ENCODE data around the gene ZMAT2.
"Not testable (repeated sequence)": the region's sequence is repeated elsewhere in the genome, so short reads cannot be mapped to it uniquely, and the experiment has no call there.

Gene ZMAT2, protein sequence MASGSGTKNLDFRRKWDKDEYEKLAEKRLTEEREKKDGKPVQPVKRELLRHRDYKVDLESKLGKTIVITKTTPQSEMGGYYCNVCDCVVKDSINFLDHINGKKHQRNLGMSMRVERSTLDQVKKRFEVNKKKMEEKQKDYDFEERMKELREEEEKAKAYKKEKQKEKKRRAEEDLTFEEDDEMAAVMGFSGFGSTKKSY

DNA sequence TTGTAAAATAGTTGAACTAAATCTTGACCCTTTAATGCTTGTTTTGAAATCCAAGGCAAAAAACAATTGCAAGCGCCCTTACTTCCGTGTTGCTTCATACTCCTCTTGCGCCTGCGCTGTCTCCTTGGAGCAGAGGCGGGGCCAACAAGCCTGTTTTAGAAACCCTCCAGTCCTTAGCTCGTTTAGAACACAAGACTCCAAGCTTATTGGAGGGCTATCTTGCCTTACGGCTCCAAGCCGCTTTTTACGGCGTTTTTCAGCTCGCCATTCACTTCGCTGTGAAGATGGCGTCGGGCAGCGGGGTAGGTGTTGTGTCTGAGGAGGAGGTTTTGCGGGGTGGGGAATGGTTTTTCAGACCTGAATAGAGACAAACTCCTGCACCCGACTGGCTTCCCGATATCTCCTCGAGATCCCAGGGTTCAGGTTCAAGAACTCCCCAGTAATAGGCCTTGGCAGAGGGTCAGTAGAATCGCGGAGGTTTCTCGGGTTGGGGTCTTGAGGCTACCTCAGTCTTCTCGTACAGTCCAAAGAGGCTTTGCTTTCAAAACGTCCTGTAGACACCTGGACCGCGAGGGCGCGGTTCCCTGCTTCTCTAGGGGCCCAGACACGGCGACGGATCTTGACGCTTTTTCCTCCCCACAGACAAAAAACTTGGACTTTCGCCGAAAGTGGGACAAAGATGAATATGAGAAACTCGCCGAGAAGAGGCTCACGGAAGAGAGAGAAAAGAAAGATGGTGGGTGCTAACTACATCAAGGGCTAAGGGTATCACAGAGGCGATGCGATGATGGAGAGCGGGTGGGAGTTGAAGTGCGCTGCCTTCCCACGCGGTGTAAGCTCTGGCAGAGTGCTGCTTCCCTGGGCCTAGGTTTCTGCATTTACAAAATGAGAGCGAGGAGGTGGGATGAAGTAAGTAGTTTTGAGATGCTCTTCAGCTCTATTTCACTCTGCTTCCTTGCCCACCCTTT lies at the start of gene ZMAT2:
Gene ZMAT2 (plus strand): TSS at position 271 of the 968 bp plus-strand sequence. CDS start 14 bp downstream, at position 285.
- peak; percentile 99 for FAIRE-seq

DNA sequence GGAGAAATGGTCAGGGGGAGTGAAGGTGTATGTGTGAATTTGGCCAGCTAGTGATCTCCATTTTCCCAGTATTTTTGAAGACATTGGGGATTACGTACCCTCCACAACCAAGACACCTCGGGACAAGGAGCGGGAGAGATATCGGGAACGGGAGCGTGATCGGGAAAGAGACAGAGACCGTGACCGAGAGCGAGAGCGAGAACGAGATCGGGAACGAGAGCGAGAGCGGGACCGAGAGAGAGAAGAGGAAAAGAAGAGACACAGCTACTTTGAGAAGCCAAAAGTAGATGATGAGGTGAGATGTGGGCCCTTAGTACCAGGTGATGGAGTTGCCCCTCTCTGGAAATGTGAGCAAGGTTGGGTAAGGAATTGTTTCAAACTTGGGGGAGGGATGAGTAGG lies 41.4 kb upstream of the ZMAT2 start:
- no peak for FAIRE-seq

DNA sequence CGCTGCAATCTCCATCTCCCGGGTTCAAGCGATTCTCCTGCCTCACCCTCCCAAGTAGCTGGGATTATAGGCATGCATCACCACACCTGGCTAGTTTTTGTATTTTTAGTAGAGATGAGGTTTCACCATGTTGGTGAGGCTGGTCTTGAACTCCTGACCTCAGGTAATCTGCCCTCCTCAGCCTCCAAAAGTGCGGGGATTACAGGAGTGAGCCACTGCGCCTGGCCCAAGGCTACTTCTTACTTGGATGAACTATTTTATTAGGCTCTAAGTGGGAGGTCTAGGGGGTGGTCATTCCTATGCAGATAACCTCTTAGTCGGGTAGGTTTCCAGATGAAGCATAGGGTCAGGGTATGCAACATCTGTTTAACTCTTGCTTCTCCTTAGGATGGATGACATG lies 39.9 kb upstream of the ZMAT2 start:
- FAIRE-seq = not testable (repeated sequence)

DNA sequence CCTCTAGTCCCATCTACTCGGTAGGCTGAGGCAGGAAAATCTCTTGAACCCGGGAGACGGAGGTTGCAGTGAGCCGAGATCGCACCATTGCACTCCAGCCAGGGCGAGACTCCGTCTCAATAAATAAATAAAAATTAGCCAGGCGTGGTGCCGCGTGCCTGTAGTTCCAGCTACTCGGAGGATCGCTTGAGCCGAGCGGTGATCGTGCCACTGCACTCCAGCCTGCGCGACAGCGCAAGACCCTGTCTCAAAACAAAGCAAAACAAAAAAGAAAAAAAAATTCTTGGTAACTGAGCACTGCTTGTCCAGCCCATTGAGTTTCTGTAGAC lies 36.3 kb upstream of the ZMAT2 start:
- no peak for FAIRE-seq

DNA sequence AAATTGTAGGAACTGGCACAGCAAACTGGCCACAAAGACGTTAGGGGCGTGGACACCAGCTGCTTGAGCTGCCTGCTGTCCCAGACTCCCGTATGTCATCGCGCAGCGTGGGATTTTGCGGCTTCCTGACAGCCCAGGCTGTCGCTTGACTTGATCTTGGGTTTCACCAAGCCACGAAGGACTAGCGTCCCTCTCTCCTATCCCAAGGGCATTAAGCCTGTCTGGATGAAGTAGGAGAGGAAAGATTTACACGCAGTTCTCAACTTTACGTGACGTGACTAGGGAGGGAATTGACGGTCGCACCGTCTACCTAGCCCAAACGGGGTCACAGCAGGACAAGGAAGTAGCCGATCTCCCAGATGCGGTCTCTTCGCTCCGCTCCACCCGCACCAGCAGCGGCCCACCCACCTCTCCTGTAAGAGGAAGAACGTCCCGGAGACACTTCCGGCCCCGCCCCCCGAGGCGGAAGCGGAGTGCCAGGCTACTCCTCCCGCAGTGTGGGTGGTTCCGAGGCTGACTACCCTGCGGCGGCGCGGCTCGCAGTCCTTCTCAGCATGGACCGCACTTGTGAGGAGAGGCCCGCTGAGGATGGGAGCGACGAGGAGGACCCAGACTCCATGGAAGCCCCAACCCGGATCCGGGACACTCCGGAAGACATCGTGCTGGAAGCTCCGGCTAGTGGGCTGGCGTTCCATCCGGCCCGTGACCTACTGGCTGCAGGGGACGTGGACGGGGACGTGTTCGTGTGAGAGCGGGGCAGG lies 35.7 kb upstream of the ZMAT2 start, which contains the start of gene WDR55:
Gene WDR55 (plus strand): TSS at position 546 of the 761 bp plus-strand sequence. CDS start 9 bp downstream, at position 555.
- FAIRE-seq = peak; percentile 45

DNA sequence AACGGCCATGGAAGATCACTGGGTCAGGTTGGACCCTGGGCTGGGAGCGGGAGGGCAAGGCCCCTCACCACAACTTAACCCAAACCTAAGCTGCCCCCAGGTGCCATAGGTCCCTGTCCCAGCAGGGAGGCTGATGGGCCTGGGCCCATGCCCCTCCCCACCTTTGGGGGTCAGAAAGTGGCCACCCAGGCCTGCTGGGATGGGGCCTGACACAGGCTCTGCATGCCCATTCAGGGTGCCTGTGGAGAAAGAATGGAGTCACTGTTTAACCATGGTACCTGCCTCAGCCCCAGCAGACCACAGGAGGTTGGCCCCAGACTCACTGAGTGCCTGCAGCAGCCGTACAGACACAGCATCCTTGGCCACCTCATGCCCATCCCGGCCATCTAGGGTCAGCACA lies 29.2 kb upstream of the ZMAT2 start:
- FAIRE-seq = not testable (repeated sequence)

DNA sequence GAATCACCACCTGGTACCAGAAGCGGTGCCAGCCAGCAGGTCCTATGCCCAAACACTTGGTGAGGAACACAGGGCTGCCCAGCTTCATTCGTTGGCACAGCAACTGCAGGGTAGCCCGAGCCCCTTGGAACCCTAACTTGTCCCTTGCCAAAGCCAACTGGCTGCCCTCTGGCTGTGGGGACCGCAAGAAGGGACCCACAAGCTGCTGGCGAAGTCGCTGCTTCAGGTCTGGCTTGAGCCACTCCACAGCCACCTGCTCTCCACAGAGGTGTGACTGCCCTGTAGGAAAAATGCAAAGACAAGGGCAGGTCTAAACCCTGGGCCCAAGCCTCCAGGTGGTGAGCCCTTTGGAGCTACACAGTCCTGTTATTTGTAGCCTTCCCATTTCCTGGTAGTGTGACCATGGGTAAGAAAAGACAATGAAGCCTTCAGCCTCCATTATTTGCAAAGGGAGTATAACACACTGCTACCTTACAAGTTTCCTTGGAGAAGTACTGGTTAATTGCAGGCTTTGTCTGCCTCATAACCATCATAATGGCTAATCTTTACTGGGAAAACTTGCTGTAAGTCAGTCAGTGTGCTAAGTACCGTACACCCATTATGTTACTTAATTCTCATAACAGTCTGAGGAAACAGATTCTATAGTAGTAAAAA lies 28.6 kb upstream of the ZMAT2 start:
- no peak for FAIRE-seq

DNA sequence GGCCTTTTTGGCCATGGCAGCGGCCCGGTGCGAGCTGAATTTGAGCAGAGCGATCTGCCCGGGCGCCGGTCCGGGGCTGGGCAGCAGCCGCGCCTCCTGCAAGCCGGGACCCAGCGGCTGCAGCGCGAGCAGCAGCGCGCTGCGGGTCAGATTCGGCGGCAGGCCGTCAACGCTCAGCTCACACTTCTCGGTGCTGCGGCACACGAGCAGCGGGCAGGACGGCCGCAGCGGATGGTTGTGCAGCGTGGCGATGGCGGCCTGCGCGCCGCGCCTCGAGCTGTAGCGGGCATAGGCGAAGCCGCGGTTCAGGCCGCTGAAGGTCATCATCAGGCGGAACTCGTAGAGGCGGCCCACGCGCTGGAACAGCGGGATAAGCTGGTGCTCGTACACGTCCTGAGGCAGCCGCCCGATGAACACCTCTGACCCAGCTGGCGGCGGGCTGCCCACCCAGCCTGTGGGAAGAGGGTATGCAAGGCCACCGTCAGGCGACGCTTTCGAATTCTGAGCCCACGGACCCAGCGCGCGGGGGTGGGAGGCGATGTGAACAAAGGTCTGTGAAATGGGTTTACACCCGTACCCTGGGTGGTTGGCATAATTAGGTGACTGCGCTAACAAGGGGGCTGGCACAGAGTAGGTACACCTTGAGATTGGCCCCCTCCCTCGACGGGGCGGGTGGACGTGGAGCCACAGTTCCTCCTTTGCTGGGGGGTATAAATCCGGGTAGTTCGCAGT lies 27.6 kb upstream of the ZMAT2 start:
- no peak for FAIRE-seq

DNA sequence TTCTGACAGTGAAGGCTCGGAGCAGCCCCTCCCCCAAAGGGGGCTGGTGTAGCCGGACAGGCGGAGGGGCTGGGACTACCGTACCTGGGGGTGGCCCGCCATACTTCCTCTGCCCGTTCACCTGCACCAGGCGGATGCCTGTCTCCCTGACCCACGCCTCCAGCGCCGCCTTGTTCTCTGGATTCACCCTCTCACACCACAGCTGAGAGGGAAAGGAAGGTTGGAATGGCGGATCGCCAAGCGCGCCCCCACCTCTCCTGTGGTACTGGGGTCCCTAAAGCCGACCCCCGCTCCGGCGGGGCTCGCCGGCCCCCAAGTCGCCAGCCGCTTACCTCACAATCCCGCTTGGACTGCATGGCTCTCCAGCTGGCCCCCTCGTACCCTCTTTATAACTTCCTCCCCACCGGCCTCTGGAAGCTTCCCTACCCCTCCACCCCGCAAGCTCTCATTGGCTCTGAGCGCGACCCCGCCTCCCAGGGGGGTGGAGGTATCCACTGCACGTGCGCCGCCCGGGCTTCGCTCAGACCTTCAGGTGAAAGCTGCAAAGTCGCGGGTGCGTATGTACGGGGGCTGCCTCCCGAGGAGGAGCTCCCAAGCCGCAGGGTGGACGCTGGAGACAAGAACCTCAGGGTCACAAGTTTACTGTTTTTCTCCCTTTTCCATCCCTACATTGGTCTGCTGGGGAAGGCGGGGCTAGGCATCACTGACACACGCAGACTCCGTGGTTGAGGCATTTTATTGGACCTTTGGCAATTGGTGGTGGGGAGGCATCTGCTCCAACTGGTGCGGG lies 26.9 kb upstream of the ZMAT2 start, which contains the start of gene DND1:
Gene DND1 (minus strand): TSS at position 390 of the 790 bp plus-strand sequence. CDS start 34 bp downstream, at position 356.
- no peak for FAIRE-seq

DNA sequence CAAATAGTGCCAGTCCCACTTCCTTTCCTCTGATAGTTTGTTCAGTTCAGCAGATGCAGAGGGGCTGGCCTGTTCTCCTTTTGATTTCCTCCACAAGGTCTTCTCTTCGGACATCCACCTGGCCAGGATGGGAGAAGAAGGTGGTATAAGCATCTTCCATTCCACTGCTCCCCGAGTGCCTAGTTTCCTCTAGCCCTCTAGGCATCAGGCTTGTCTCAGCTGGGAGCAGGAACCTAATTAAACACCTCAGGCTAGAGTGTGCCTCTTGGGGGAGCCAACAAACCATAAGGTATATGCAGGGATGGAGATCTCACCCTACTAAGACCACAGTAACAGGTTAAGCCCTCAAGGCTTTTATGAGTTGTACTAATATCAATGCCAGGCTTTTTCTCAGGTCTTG lies 26.0 kb upstream of the ZMAT2 start:
- FAIRE-seq = no peak

DNA sequence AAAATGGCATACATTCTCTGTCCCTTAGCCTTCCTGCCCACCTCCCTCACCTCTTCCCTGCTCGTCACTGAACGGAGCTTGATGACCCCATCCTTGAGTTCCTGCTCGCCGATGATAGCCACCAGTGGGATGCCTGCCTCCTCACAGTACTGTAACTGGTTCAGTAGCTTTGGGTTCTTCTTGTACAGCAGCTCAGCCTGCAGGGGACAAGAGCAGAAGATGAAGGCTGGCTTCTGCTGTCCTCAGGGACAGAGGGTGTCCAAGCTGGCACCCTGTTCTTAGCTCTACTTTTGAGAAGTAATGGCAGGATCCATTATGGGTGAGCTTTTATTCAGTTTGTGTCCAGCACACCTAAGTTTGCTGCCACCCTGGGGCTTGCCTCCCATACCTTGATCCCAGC lies 25.6 kb upstream of the ZMAT2 start:
- FAIRE-seq = no peak

DNA sequence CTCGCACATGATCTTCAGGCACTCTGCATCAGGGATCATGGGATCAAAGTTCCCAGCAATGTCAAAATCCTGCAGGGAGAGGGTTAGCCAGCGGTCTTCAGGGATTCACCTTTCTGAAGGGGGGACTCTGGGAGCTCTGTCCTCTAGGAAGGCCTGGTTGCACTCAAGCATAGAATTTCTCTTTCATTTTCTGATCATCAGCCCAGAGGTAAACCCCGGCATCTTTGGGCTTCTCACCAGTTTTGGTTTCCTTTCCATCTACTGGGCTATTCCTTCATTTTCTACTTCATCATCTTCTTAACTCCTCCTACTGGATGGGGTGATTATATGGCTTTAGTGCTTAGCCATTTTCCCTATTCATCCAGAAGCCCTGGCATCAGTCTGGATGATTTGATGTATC lies 22.3 kb upstream of the ZMAT2 start:
- FAIRE-seq = no peak

DNA sequence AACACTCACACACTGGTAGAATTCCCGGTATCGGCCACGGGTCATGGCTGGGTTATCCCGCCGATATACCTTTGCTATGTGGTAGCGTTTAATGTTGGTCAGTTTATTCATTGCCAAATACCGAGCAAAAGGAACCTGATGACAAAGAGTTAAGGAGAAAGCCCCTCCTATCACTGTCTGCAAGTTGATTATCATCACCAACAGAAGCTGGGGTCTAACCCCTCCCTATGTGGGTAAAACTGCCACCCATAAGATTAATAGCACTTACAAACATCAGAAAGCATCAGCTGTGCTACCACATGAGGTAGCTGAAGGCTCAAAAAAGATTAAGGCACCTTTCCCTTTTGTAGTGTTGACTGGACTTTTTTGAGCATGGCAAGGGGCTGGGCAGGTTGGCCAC lies 21.3 kb upstream of the ZMAT2 start:
- no peak for FAIRE-seq

DNA sequence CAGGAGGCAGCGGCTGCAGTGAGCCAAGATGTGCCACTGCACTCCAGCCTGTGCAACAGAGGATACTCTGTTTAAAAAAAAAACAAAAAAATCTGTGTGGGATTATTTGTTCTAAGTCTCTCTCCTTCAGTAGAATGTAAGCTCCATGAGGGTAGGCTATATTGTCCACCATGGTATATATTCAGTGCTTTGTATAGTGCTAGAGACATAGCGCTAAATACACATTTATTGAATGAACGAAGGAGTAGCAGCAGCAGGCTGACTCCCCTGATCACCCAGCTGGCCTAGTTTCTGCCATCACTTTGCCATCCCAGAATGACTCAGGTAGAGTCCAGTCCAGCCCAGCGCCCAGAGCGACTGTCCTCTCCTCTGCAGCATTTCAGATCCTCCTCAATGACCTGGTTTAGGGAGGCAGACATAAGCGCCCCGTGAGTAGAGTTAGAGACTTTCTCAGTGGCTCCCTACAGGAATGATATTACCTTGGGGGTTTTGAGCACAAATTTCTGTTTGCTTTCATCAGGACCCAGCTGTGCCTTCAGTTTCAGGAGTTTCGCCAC lies 9.8 kb upstream of the ZMAT2 start:
- FAIRE-seq = no peak

DNA sequence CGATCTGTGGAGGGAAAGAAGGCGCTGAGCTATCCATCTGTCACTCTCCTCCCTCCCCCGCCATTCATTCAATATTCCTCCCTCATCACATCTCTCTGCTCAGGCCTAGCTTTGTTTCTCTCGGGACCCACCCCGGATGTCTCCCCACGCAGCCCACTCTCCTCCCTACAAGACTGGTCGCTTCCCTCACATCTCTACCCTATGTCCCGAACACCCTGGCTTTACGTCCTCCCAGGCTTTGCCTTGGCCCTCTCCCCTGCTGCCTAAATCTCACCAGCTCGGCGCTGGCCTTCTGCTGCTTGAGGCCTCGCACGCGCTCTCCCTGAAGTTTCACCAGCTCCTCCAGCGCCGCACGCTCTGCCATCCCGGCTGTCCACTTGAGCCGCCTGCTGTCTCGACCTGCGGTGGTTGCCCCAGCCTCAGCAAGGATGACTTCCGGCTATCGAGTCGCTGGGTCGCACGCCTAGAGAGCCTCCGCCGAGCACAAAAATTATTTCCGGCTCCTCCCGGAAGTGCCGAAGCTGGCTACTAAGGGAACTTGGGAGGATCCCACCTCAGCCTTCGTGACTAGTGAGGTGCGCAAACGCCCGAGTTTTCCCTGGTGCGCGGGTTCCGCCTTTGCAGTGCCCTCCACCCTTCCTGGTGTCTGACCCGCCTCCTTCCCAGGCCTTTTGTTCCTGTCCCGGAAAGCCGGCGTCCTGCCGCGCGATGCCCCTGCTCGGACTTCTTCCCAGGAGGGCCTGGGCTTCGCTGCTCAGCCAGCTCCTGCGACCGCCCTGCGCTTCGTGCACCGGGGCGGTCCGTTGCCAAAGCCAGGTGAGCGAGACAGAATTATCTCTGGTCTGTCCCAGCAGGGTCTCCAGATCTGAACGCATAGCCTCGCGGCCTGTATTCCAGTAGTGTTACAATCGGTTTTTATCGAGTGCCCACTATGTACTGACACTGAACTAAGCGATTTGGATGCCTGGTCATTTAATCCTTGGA lies 9.0 kb upstream of the ZMAT2 start, which contains the start of the genes HARS1 and HARS2:
Gene HARS1 (minus strand): TSS at position 430 of the 984 bp plus-strand sequence. CDS start 66 bp downstream, at position 364.
Gene HARS2 (plus strand): TSS at position 515 of the 984 bp plus-strand sequence. CDS start 194 bp downstream, at position 709.
- FAIRE-seq = peak; percentile 94

DNA sequence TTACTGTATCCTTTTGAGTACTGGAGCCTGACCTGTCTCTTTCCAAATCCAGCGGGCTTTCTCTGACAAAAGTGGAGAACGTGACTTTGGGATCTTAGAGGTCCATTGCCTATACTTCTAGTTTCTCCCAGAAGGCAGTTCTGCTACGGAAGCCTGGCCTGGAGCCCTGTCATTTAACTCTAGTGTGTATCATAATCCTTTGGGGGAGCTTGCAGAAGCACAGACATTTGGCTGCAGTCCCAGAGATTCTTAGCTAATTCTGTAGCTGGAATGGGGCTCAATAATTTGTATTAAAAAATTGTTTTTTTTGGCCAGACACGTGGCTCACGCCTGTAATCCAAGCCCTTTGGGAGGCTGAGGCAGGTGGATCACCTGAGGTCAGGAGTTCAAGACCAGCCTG lies 6.0 kb upstream of the ZMAT2 start:
- no peak for FAIRE-seq

DNA sequence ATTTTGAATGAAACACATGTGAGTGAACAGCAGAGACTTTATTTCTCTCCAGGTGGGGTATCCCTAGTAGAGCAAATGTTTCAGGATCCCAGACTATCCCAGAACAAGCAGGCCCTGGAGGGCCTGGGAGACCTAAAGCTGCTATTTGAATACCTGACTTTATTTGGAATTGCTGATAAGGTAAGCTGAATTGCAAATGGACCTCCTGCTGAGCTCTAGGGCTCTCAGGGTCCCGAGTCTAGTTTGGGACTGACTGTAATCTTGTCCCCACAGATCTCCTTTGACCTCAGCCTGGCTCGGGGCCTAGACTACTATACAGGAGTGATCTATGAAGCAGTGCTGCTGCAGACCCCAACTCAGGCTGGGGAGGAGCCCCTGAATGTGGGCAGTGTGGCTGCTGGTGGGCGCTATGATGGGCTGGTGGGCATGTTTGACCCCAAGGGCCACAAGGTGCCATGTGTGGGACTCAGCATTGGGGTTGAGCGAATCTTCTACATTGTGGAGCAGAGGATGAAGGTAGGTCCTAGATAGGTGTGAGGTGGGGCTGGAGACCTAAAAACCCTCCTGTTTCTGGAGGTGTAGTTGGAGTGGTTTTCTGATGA lies 3.3 kb upstream of the ZMAT2 start:
- FAIRE-seq = no peak

DNA sequence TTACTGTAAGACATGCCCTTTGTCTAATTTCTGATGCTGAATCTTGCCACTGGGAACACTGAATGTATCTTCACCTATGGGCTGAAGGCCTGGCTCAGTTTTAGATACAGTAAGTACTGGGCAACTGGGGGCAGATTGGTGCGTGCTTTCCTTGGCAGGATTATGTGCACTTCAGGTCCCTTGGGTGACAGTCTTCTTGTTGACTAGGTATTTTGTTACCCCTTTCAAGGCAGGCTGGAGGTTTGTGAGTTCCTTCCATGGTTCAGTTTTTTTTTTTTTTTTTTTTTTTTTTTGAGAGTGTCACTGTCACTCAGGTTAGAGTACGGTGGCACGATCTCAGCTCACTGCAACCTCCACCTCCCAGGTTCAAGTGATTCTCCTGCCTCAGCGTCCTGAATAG lies 7.6 kb downstream of the ZMAT2 start:
- no peak for FAIRE-seq

DNA sequence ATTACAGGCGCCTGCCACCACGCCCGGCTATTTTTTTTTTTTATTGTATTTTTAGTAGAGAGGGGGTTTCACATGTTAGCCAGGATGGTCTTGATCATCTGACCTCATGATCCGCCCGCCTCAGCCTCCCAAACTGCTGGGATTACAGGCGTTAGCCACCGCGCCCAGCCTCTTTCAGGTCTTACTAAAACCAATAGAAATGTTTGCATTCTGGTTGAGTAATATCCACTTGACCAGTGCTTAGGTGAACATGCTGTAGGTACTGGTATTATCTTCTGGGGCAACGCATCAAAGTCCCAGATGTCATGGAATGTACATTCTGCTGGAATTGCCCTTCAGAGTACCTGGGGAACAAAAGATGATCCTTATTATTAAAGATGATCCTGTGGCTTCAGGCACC lies 8.5 kb downstream of the ZMAT2 start:
- not testable (repeated sequence) for FAIRE-seq
